Body of pancreas (tissue), 4 donors: ENCODE data around the gene CNGA3. TPM values are rescaled to one million over a fixed set of nuclear protein-coding genes. Genes with fewer than 3 reads are reported as not detected.

Experiments
- ATAC-seq: fragments of 150-250 bp; one replicate; pipeline ENCODE4 v1.9.1; 2016
- DNase-seq, 4 donors: peaks; one replicate each; pipeline ENCODE4 v3.0.0-alpha.2; 2019
- H3K27ac ChIP-seq, 4 donors: fragments of 200-600 bp; sonication (generic); 1 replicate in 3 of 4; 2 replicates in 1 of 4; pipeline versions ENCODE4 v1.5.1 to v1.6.1; 2016 to 2019; ENCODE audit warnings: mild to moderate bottlenecking in 1 of 4, mixed read lengths in 1 of 4, moderate library complexity in 1 of 4
- H3K27me3 ChIP-seq, 2 donors: fragments of 200-600 bp; sonication (generic); one replicate each; pipeline ENCODE4 v1.6.0; 2016; ENCODE audit warnings: mild to moderate bottlenecking in 1 of 2
- H3K36me3 ChIP-seq, 2 donors: fragments of 200-600 bp; sonication (generic); replicated peaks in 1 of 2; 2 replicates each; pipeline ENCODE4 v1.5.1; 2016; ENCODE audit warnings: low read depth in 2 of 2; ENCODE audit not compliant: insufficient read depth in 1 of 2
- H3K4me1 ChIP-seq: fragments of 200-600 bp; sonication (generic); one replicate; pipeline ENCODE4 v1.6.0; 2016
- H3K4me3 ChIP-seq, 2 donors: fragments of 200-600 bp; sonication (generic); 1 replicate in 1 of 2; 2 replicates in 1 of 2; pipeline ENCODE4 v1.5.1; 2016 to 2019
- H3K9me3 ChIP-seq, 3 donors: fragments of 200-600 bp; sonication (generic); 1 replicate in 2 of 3; 2 replicates in 1 of 3; pipeline ENCODE4 v1.5.1; 2016
- POLR2A ChIP-seq, 3 donors: fragments of 450-650 bp; IDR thresholded peaks; one replicate each; pipeline ENCODE4 v1.6.1; 2016; ENCODE audit warnings: antibody characterized with exemption in 3 of 3, mild to moderate bottlenecking in 2 of 3
- WGBS, 2 donors: methylation state at CpG; one replicate each; pipeline ENCODE4 v1.1.5; 2017; 5-methylcytosine and 5-hydroxymethylcytosine counted together
- intact Hi-C: fragments of 100-400 bp; cut with DNase I; formaldehyde crosslinking; loops from one replicate; pipeline ENCODE4 v1.15.1; 2023
- total RNA-seq, 2 donors: library from RNA; depleted of rRNA; stranded (reverse); fragments of >200 nt; gene quantifications; one replicate each; pipeline ENCODE4 v1.1.0, GENCODE V29; 2016
- TF ChIP-seq, protein P1 (sequence below), 7 experiments: fragments of 450-650 bp in 4 of 7; fragments of 200-600 bp in 3 of 7; sonication (generic) in 3 of 7; IDR thresholded peaks; one replicate each; pipeline ENCODE4 v1.5.1; 2016 to 2019; ENCODE audit warnings: antibody characterized with exemption in 7 of 7

Gene CNGA3
- total RNA-seq, 2 donors from 2014 or later: 1.3 TPM; not detected in 1

DNA sequence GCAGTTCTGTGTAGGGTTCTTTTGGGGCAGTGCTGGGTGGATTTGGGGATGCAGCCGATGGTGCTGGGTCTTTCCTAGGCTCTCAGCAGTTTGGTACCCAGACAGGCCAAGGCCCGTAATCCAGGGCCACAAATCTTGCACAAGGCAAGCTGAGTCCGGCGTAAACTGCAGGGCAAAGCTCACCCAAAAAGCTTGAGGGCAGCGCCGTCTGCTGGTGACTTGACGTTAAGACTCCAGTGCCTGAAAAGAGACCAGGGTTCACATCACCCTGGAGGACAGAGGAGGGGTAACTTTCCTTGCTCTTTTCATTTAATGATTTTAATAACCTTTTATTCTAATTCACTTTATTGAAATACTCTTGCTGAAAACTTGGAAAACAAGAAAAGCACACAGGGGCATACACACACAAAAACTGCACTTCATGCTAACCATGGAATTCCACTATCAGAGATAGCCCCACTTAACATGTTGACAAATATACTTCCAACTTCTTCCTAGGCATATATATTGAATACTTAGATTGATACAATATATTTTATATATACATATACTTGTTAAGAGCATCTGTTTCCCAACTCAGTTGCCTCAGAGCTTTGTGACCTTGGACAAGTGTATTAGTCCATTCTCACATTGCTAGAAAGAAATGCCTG lies 38.9 kb downstream of the CNGA3 start:
- ATAC-seq (peak; percentile 81), DNase-seq (peak; percentile 71 to 79 (median 74))
- Histone ChIP-seq H3K9me3 (no peaks in the 10 kb centered on the region), H3K4me1 (no peaks in the 10 kb centered on the region), H3K27me3 (no peaks in the 10 kb centered on the region), H3K27ac (no peak overlapping the region), H3K36me3 (no peaks in the 10 kb centered on the region), H3K4me3 (no peak overlapping the region)
- intact Hi-C loops: loop anchor here (10.0 kb wide), 1 partner anchor 650 kb away; no protein-coding TSS in a partner anchor
- TF ChIP-seq, protein P1, sequence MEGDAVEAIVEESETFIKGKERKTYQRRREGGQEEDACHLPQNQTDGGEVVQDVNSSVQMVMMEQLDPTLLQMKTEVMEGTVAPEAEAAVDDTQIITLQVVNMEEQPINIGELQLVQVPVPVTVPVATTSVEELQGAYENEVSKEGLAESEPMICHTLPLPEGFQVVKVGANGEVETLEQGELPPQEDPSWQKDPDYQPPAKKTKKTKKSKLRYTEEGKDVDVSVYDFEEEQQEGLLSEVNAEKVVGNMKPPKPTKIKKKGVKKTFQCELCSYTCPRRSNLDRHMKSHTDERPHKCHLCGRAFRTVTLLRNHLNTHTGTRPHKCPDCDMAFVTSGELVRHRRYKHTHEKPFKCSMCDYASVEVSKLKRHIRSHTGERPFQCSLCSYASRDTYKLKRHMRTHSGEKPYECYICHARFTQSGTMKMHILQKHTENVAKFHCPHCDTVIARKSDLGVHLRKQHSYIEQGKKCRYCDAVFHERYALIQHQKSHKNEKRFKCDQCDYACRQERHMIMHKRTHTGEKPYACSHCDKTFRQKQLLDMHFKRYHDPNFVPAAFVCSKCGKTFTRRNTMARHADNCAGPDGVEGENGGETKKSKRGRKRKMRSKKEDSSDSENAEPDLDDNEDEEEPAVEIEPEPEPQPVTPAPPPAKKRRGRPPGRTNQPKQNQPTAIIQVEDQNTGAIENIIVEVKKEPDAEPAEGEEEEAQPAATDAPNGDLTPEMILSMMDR (IDR thresholded peaks at IDR 0.05): peak; percentile 68 to 97 (median 91)
- TF ChIP-seq POLR2A (IDR thresholded peaks at IDR 0.05): no peak
- 4 to 7% methylated on average over 7 of the region's 7 CpGs for WGBS, 2 donors

DNA sequence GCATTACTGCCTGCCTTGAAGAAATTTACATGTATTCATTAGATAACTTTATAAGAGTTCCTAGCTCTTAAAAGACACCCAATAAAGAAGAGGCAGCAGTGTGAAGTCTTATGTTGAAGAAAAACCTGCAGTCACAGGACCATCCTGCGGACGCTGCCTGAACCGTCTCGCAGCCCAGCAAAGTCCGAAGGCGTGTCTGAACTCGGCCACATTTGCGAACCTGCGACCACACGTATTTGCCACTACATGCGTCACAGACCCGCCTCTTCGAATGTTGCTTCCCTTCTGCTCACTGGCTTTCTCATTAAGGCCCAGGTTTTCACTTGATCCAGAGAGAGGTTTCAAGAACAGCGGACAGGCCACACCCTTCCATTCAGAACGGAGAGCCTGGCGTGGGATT lies 41.2 kb downstream of the CNGA3 start:
- no peaks in the 10 kb centered on the region for H3K9me3 ChIP-seq
- H3K27ac ChIP-seq: no peak overlapping the region
- intact Hi-C loops: loop anchor here (10.0 kb wide), 1 partner anchor 653 kb away; no protein-coding TSS in a partner anchor
- 79 to 80% methylated on average over 16 of the region's 16 CpGs for WGBS, 2 donors
- DNase-seq: no peak
- no peak overlapping the region for H3K4me3 ChIP-seq
- no peak for ATAC-seq
- no peaks in the 10 kb centered on the region for H3K36me3 ChIP-seq
- H3K27me3 ChIP-seq: no peaks in the 10 kb centered on the region
- H3K4me1 ChIP-seq: no peaks in the 10 kb centered on the region
- no peak for TF ChIP-seq POLR2A (IDR thresholded peaks at IDR 0.05)
- TF ChIP-seq, protein P1 (IDR thresholded peaks at IDR 0.05): no peak

- 62 to 67% methylated on average over 15 of the region's 15 CpGs for WGBS, 2 donors
- no peak overlapping the region for H3K4me3 ChIP-seq
- ATAC-seq (no peak), DNase-seq (no peak)
- TF ChIP-seq POLR2A (IDR thresholded peaks at IDR 0.05): no peak
- TF ChIP-seq, protein P1 (IDR thresholded peaks at IDR 0.05): no peak
- no peak overlapping the region for H3K27ac ChIP-seq
- no peaks in the 10 kb centered on the region for H3K4me1 ChIP-seq
- intact Hi-C loops: loop anchor here (10.0 kb wide), 1 partner anchor 653 kb away; no protein-coding TSS in a partner anchor
- H3K36me3 ChIP-seq: no peaks in the 10 kb centered on the region
- no peaks in the 10 kb centered on the region for H3K9me3 ChIP-seq
- no peaks in the 10 kb centered on the region for H3K27me3 ChIP-seq
These were observed 41.8 kb downstream of the CNGA3 start for GRCh38 chr2:98388081-98388480.

- 66 to 69% methylated on average over 12 to 17 of the region's 17 CpGs for WGBS, 2 donors
- no peaks in the 10 kb centered on the region for H3K9me3 ChIP-seq
- no peak for DNase-seq
- H3K4me1 ChIP-seq: no peaks in the 10 kb centered on the region
- H3K27ac ChIP-seq: no peak overlapping the region
- intact Hi-C loops: loop anchor here (10.0 kb wide), 1 partner anchor 654 kb away; no protein-coding TSS in a partner anchor
- ATAC-seq: no peak
- H3K36me3 ChIP-seq: no peaks in the 10 kb centered on the region
- no peak for TF ChIP-seq POLR2A (IDR thresholded peaks at IDR 0.05)
- H3K27me3 ChIP-seq: no peaks in the 10 kb centered on the region
- no peak overlapping the region for H3K4me3 ChIP-seq
These were observed 42.5 kb downstream of the CNGA3 start for GRCh38 chr2:98388601-98389250.

- intact Hi-C loops: loop anchor here (10.0 kb wide), 1 partner anchor 654 kb away; no protein-coding TSS in a partner anchor
- ATAC-seq: no peak
- no peak overlapping the region for H3K4me3 ChIP-seq
- H3K4me1 ChIP-seq: no peaks in the 10 kb centered on the region
- no peaks in the 10 kb centered on the region for H3K36me3 ChIP-seq
- no peak for DNase-seq
- H3K9me3 ChIP-seq: no peaks in the 10 kb centered on the region
- WGBS, 2 donors: 72 to 84% methylated on average over 4 of the region's 4 CpGs
- no peak overlapping the region for H3K27ac ChIP-seq
- H3K27me3 ChIP-seq: no peaks in the 10 kb centered on the region
- TF ChIP-seq, protein P1 (IDR thresholded peaks at IDR 0.05): no peak
- no peak for TF ChIP-seq POLR2A (IDR thresholded peaks at IDR 0.05)
These were observed 43.0 kb downstream of the CNGA3 start for GRCh38 chr2:98389251-98389605.
